Measurements from ENCODE around the gene PDCD10.

PDCD10 gene

DNA sequence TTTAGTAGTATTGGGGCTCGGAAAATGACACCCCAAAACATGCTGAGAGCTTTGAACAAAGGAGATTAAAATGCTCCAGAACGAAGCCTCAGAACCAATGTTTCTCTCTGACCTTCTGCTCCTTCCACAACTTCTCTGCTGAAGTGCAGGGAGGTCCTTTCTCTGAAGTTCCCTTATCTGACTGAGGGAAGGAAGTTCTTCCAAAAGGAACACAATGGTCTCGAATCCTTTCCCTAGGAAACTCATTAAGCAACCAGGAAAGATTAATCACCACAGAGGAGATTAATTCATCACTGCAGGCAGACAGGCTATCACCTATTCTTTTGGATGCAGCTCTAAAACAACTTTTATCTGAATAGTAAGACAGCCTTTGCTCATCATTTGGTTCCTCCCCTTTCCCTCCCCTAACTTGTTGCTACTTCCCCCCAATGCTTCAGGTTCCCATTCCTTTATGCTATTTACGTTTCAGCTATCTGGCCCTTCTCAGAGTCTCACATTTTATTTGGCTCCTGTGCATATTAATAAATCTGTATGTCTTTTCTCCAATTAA is 62.7 kb downstream of the PDCD10 start:
- POLR2A ChIA-PET, result no interaction called here
- TF ChIP-seq L3MBTL2 (conservative IDR thresholded peaks at IDR 0.05) (no peak), ARNT (IDR thresholded peaks at IDR 0.05) (no peak)
- CTCF ChIA-PET, result no interaction called here
- no peak for DNase-seq (ENCODE audit: extremely low spot score)

GRCh38 chr3:167669699-167670098 is 65.0 kb downstream of the PDCD10 start:
- TF ChIP-seq ZNF384 (IDR thresholded peaks at IDR 0.05) (no peak), L3MBTL2 (conservative IDR thresholded peaks at IDR 0.05) (no peak), HDGF (IDR thresholded peaks at IDR 0.05; ENCODE audit: borderline replicate concordance) (no peak), NFRKB (IDR thresholded peaks at IDR 0.05) (no peak), ELF4 (IDR thresholded peaks at IDR 0.05) (no peak)

GRCh38 chr3:167668651-167669050 is 66.0 kb downstream of the PDCD10 start:
- ChIA-PET POLR2A (no interaction called here), CTCF (no interaction called here)
- no peak for DNase-seq (ENCODE audit: extremely low spot score)
- TF ChIP-seq ARNT (IDR thresholded peaks at IDR 0.05) (no peak), ELF4 (IDR thresholded peaks at IDR 0.05) (no peak), L3MBTL2 (conservative IDR thresholded peaks at IDR 0.05) (no peak), FOXK2 (IDR thresholded peaks at IDR 0.05) (no peak), LEF1 (IDR thresholded peaks at IDR 0.05; ENCODE audit: borderline replicate concordance) (no peak), CTBP1 (IDR thresholded peaks at IDR 0.05; ENCODE audit: borderline replicate concordance) (no peak), FOXM1 (IDR thresholded peaks at IDR 0.05; ENCODE audit: borderline replicate concordance) (no peak), SUZ12 (IDR thresholded peaks at IDR 0.05) (no peak), ZNF384 (IDR thresholded peaks at IDR 0.05) (no peak), SP1 (IDR thresholded peaks at IDR 0.05) (no peak), HDGF (IDR thresholded peaks at IDR 0.05; ENCODE audit: borderline replicate concordance) (no peak), TARDBP (IDR thresholded peaks at IDR 0.05) (no peak), FOXA1 (IDR thresholded peaks at IDR 0.05) (no peak)
- TF ChIP-seq, protein P1, sequence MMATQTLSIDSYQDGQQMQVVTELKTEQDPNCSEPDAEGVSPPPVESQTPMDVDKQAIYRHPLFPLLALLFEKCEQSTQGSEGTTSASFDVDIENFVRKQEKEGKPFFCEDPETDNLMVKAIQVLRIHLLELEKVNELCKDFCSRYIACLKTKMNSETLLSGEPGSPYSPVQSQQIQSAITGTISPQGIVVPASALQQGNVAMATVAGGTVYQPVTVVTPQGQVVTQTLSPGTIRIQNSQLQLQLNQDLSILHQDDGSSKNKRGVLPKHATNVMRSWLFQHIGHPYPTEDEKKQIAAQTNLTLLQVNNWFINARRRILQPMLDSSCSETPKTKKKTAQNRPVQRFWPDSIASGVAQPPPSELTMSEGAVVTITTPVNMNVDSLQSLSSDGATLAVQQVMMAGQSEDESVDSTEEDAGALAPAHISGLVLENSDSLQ (IDR thresholded peaks at IDR 0.05), result no peak

More at GRCh38 chr3:167669699-167670098, 65.0 kb downstream of the PDCD10 start:
- POLR2A ChIA-PET, result no interaction called here
- CTCF ChIA-PET, result no interaction called here
- no peak for DNase-seq (ENCODE audit: extremely low spot score)

DNA sequence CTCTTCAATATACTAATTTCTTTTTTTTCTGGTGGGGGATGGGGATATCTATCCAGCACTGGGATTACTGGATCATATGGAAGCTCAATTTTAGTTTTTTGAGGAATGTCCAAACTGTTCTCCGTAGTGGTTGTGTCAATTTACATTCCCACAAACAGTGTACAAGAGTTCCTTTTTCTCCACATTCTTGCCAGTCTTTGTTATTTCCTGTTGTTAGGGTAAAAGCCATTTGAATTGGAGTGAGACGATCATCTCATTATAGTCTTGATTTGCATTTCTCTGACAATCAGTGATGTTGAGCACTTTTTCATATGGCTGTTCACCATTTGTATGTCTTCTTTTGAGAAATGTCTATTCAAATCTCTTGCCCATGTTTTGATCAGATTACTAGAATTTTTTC is 68.1 kb downstream of the PDCD10 start:
- ChIA-PET POLR2A (no interaction called here), CTCF (no interaction called here)
- TF ChIP-seq LEF1 (IDR thresholded peaks at IDR 0.05; ENCODE audit: borderline replicate concordance) (no peak), L3MBTL2 (conservative IDR thresholded peaks at IDR 0.05) (no peak), FOXK2 (IDR thresholded peaks at IDR 0.05) (no peak)
- DNase-seq (ENCODE audit: extremely low spot score), result no peak

GRCh38 chr3:167662919-167663400 is 71.7 kb downstream of the PDCD10 start:
- ChIA-PET POLR2A (no interaction called here), CTCF (no interaction called here)
- no peak for DNase-seq (ENCODE audit: extremely low spot score)
- TF ChIP-seq CTBP1 (IDR thresholded peaks at IDR 0.05; ENCODE audit: borderline replicate concordance), result no peak
- no peak for TF ChIP-seq ZNF384 (IDR thresholded peaks at IDR 0.05)
- no peak for TF ChIP-seq L3MBTL2 (conservative IDR thresholded peaks at IDR 0.05)
- TF ChIP-seq FOXM1 (IDR thresholded peaks at IDR 0.05; ENCODE audit: borderline replicate concordance), result no peak
- TF ChIP-seq ARNT (IDR thresholded peaks at IDR 0.05), result no peak
- TF ChIP-seq TARDBP (IDR thresholded peaks at IDR 0.05), result no peak

DNA sequence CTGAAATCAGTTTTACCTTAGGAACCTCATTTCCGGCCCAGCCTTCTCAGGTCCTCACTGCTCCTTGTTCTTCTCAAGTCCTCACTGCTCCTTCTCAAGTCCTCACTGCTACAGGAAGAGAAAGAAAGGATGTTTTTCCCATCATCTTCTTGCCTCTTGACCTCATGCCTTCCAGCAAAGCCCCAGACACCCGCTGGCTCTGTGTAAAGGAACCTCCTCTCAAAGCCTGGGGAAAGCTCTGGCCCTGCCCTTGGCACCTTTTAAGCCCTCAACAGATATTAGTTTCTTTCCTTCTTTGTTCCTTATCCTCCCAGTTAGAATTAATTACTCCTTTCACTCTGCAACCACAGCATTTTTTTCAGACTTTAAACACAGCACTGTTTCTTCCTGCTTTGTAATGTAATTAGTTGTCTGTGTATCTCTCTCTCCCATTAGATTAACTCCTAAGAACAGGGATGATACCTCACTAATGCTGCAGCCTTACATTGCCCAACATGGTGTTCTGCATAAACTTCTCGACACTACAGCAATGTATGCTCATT is 76.9 kb downstream of the PDCD10 start:
- ChIA-PET POLR2A (no interaction called here), CTCF (no interaction called here)
- DNase-seq (ENCODE audit: extremely low spot score), result no peak
- TF ChIP-seq SUZ12 (IDR thresholded peaks at IDR 0.05), result no peak
- TF ChIP-seq TARDBP (IDR thresholded peaks at IDR 0.05), result no peak
- TF ChIP-seq, protein P1 (IDR thresholded peaks at IDR 0.05), result no peak

GRCh38 chr3:167656821-167657220 is 77.9 kb downstream of the PDCD10 start:
- ChIA-PET POLR2A (no interaction called here), CTCF (no interaction called here)
- DNase-seq (ENCODE audit: extremely low spot score), result no peak
- TF ChIP-seq SP1 (IDR thresholded peaks at IDR 0.05) (no peak), NFRKB (IDR thresholded peaks at IDR 0.05) (no peak), FOXK2 (IDR thresholded peaks at IDR 0.05) (no peak), HDGF (IDR thresholded peaks at IDR 0.05; ENCODE audit: borderline replicate concordance) (no peak), FOXA1 (IDR thresholded peaks at IDR 0.05) (no peak), FOXM1 (IDR thresholded peaks at IDR 0.05; ENCODE audit: borderline replicate concordance) (no peak), TARDBP (IDR thresholded peaks at IDR 0.05) (no peak), ARNT (IDR thresholded peaks at IDR 0.05) (no peak), CTBP1 (IDR thresholded peaks at IDR 0.05; ENCODE audit: borderline replicate concordance) (no peak), L3MBTL2 (conservative IDR thresholded peaks at IDR 0.05) (no peak), ZNF384 (IDR thresholded peaks at IDR 0.05) (no peak), LEF1 (IDR thresholded peaks at IDR 0.05; ENCODE audit: borderline replicate concordance) (no peak), BHLHE40 (IDR thresholded peaks at IDR 0.05; ENCODE audit: borderline replicate concordance) (no peak)

DNA sequence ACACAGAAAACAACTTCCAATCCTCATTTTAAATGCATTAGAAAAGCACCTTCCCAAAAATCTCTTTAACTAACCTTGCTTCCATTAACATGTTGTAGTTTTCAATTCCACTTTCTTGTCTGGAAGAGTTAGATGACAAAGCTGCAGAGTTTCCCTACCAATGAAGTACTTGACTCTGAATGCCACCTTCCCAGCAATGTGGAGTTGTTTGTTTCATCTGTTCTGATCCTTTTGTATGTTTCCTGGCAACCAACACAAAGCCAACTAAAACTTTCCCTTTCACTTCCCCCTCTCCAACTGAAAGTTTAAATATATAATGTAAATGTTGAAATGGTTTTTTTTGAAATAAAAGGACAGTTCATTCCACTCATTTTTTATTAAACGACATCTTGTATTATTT is 80.9 kb downstream of the PDCD10 start, which contains the start of gene WDR49:
Gene WDR49, minus strand, starts transcription at position 183 of the 400 bp plus-strand sequence. CDS start 517 bp downstream, outside the sequence.
- ChIA-PET CTCF (no interaction called here), POLR2A (no interaction called here)
- DNase-seq (ENCODE audit: extremely low spot score), result no peak
- TF ChIP-seq ZNF384 (IDR thresholded peaks at IDR 0.05) (no peak), BHLHE40 (IDR thresholded peaks at IDR 0.05; ENCODE audit: borderline replicate concordance) (no peak), ELF4 (IDR thresholded peaks at IDR 0.05) (no peak), FOXM1 (IDR thresholded peaks at IDR 0.05; ENCODE audit: borderline replicate concordance) (no peak), FOXA1 (IDR thresholded peaks at IDR 0.05) (no peak), LEF1 (IDR thresholded peaks at IDR 0.05; ENCODE audit: borderline replicate concordance) (no peak), FOXK2 (IDR thresholded peaks at IDR 0.05) (no peak), L3MBTL2 (conservative IDR thresholded peaks at IDR 0.05) (no peak), TARDBP (IDR thresholded peaks at IDR 0.05) (no peak), HDGF (IDR thresholded peaks at IDR 0.05; ENCODE audit: borderline replicate concordance) (no peak), SUZ12 (IDR thresholded peaks at IDR 0.05) (no peak), CTBP1 (IDR thresholded peaks at IDR 0.05; ENCODE audit: borderline replicate concordance) (no peak), NFRKB (IDR thresholded peaks at IDR 0.05) (no peak), SP1 (IDR thresholded peaks at IDR 0.05) (no peak), ARNT (IDR thresholded peaks at IDR 0.05) (no peak)
- TF ChIP-seq, protein P1 (IDR thresholded peaks at IDR 0.05), result no peak

Data from HEK293T (cell line).